HepG2 (cell line): ENCODE measurements around the gene ADARB2. TPM values are rescaled to one million over a fixed set of nuclear protein-coding genes. Genes with fewer than 3 reads are reported as not detected.

Source experiments
- ATAC-seq: fragments of 200-7000 bp; cut with Tn5 transposase; 3 replicates; pipeline ENCODE4 v1.9.1; 2020; ENCODE audit warnings: mild to moderate bottlenecking, moderate library complexity
- BruUV-seq: library from RNA; stranded (reverse); fragments of 400-500 nt; replicated peaks from 2 replicates; lab custom pipeline; 2021; lab: Mats Ljungman, UMichigan
- CTCF ChIA-PET: fragments of 300-600 bp; formaldehyde crosslinking; extraction: SDS; loops from one replicate; lab custom pipeline; 2021; ENCODE audit warnings: low total read pairs, inconsistent platforms, low intra/inter-chr PET ratio; lab: Yijun Ruan, JAX
- POLR2A ChIA-PET: fragments of 350-600 bp; sonication (Branson Sonifier 250); formaldehyde crosslinking; loops from one replicate; lab custom pipeline; 2020; ENCODE audit warnings: antibody characterized with exemption, inconsistent platforms; lab: Yijun Ruan, JAX
- DNase-seq: peaks from one replicate; pipeline ENCODE4 v3.0.0-alpha.2; 2015; ENCODE audit warnings: low spot score
- FAIRE-seq: peaks from 3 replicates; lab custom pipeline; 2011; peaks lifted over from hg19 to GRCh38; lab: Jason Lieb, UNC
- H2AFZ ChIP-seq: one replicate; pipeline ENCODE4 v1.6.1; 2011; ENCODE audit warnings: low read length, inconsistent platforms
- H3K27ac ChIP-seq: fragments of 300-600 bp; 3 replicates; pipeline ENCODE4 v1.8.0; 2011; ENCODE audit warnings: mixed run types, mild to moderate bottlenecking, mixed read lengths, low read length, inconsistent platforms; ENCODE audit not compliant: insufficient read depth; ENCODE audit errors: extremely low read length
- H3K27me3 ChIP-seq, 2 experiments: fragments of 200-600 bp in 1 of 2; 2 replicates in 1 of 2; 3 replicates in 1 of 2; pipeline versions ENCODE4 v1.6.0 to v1.8.0; 2011; ENCODE audit warnings: low read length in 2 of 2, mild to moderate bottlenecking in 2 of 2, moderate library complexity in 2 of 2, inconsistent platforms in 1 of 2; ENCODE audit not compliant: insufficient read depth in 2 of 2, control insufficient read depth in 1 of 2
- H3K36me3 ChIP-seq, 2 experiments: fragments of 200-600 bp in 1 of 2; replicated peaks in 1 of 2; 2 replicates in 1 of 2; 3 replicates in 1 of 2; pipeline versions ENCODE4 v1.5.1 to v1.8.0; 2011; ENCODE audit warnings: low read length in 2 of 2, inconsistent platforms in 1 of 2; ENCODE audit not compliant: insufficient read depth in 2 of 2, control insufficient read depth in 1 of 2
- H3K4me1 ChIP-seq: 2 replicates; pipeline ENCODE4 v1.5.1; 2012; ENCODE audit warnings: low read length, inconsistent platforms; ENCODE audit not compliant: insufficient read depth
- H3K4me2 ChIP-seq: 2 replicates; pipeline ENCODE4 v1.6.0; 2011; ENCODE audit warnings: low read depth, low read length, inconsistent platforms
- H3K4me3 ChIP-seq, 3 experiments: fragments of 200-600 bp in 1 of 3; sonication (generic), shearing (Covaris generic) in 1 of 3; replicated peaks in 1 of 3; 2 replicates each; pipeline ENCODE4 v1.5.1; 2011 to 2016; ENCODE audit warnings: low read length in 3 of 3, inconsistent platforms in 2 of 3, low read depth in 2 of 3, mild to moderate bottlenecking in 2 of 3, control low read depth in 1 of 3, mixed read lengths in 1 of 3; ENCODE audit not compliant: insufficient read depth in 1 of 3
- H3K79me2 ChIP-seq: one replicate; pipeline ENCODE4 v1.6.1; 2011; ENCODE audit warnings: low read length, inconsistent platforms; ENCODE audit not compliant: insufficient read depth
- H3K9ac ChIP-seq: 2 replicates; pipeline ENCODE4 v1.6.0; 2011; ENCODE audit warnings: mild to moderate bottlenecking, low read depth, low read length, inconsistent platforms; ENCODE audit not compliant: insufficient read depth
- H3K9me3 ChIP-seq: 2 replicates; pipeline ENCODE4 v1.5.1; 2012; ENCODE audit warnings: mild to moderate bottlenecking, low read length
- H4K20me1 ChIP-seq: 2 replicates; pipeline ENCODE4 v1.6.0; 2011; ENCODE audit warnings: inconsistent platforms, mild to moderate bottlenecking, low read length, moderate library complexity; ENCODE audit not compliant: insufficient read depth
- CREB1 ChIP-seq, 2 experiments: fragments of 450-650 bp in 1 of 2; IDR thresholded peaks; 2 replicates each; pipeline ENCODE4 v1.6.1; 2016 to 2017; ENCODE audit warnings: control low read depth in 1 of 2, mild to moderate bottlenecking in 1 of 2, missing compliant biosample characterization in 1 of 2, missing genetic modification characterization in 1 of 2
- ETV5 ChIP-seq: IDR thresholded peaks from 2 replicates; pipeline ENCODE4 v1.6.1; 2018; ENCODE audit warnings: missing biosample characterization, missing genetic modification reagents, inconsistent platforms, borderline replicate concordance
- GPN1 ChIP-seq: sonication (generic); formaldehyde crosslinking; IDR thresholded peaks from 2 replicates; pipeline ENCODE4 v1.5.1; 2020; ENCODE audit warnings: missing genetic modification reagents, borderline replicate concordance
- MAF1 ChIP-seq: sonication (generic); formaldehyde crosslinking; IDR thresholded peaks from 2 replicates; pipeline ENCODE4 v1.5.0; 2020; ENCODE audit warnings: missing genetic modification reagents, borderline replicate concordance
- ZNF34 ChIP-seq: sonication (generic); formaldehyde crosslinking; IDR thresholded peaks from 2 replicates; pipeline ENCODE4 v1.4.0; 2020; ENCODE audit warnings: mild to moderate bottlenecking, missing genetic modification reagents, borderline replicate concordance
- WGBS: methylation state at CpG from one replicate; pipeline ENCODE4 v1.1.6; 2017; ENCODE audit warnings: low lambda C conversion rate; 5-methylcytosine and 5-hydroxymethylcytosine counted together
- in situ Hi-C: cut with HindIII; loops from 2 replicates; pipeline ENCODE4 v1.10.0; 2017; ENCODE audit warnings: low pct_unique_long_range_greater_than_20kb; ENCODE audit not compliant: extremely low pct_ligation_motif_present
- intact Hi-C: fragments of 100-400 bp; cut with micrococcal nuclease; formaldehyde crosslinking; loops from one replicate; pipeline ENCODE4 v1.10.0; 2022; ENCODE audit not compliant: unreplicated experiment
- polyA plus RNA-seq, 8 experiments: library from polyadenylated mRNA; depleted of rRNA in 3 of 8; stranded (reverse) in 7 of 8; unstranded in 1 of 8; fragments of >200 nt; fragmentation: Illumina TruSeq in 4 of 8; extraction: Trizol in 4 of 8; gene quantifications; 2 replicates each; pipeline versions ENCODE4 v1.2.1 to v1.2.3, GENCODE V29; 2011 to 2016; ENCODE audit warnings: low read depth in 4 of 8, missing spikeins in 1 of 8, mixed read lengths in 1 of 8; ENCODE audit not compliant: insufficient read depth in 1 of 8
- total RNA-seq, 5 experiments: library from RNA; depleted of rRNA; stranded (reverse); fragments of >200 nt; fragmentation: Illumina TruSeq; extraction: Trizol; gene quantifications; 2 replicates each; pipeline ENCODE4 v1.2.3, GENCODE V29; 2016; ENCODE audit warnings: low read depth in 1 of 5
- TF ChIP-seq, protein P1 (sequence below): sonication (generic); formaldehyde crosslinking; IDR thresholded peaks from 2 replicates; pipeline ENCODE4 v1.5.1; 2020; ENCODE audit warnings: missing genetic modification reagents, mild to moderate bottlenecking, borderline replicate concordance
- TF ChIP-seq, protein P2 (sequence below): sonication (generic); formaldehyde crosslinking; IDR thresholded peaks from 2 replicates; pipeline ENCODE4 v1.8.0; 2022; ENCODE audit warnings: low read depth, missing genetic modification reagents
- TF ChIP-seq, protein P3 (sequence below): sonication (generic); formaldehyde crosslinking; IDR thresholded peaks from 2 replicates; pipeline ENCODE4 v1.8.0; 2022; ENCODE audit warnings: mild to moderate bottlenecking, missing genetic modification reagents, borderline replicate concordance
- TF ChIP-seq, protein P4 (sequence below): sonication (generic); formaldehyde crosslinking; IDR thresholded peaks from 2 replicates; pipeline ENCODE4 v1.4.0; 2020; ENCODE audit warnings: mild to moderate bottlenecking, missing genetic modification reagents

ADARB2 gene
- total and polyA plus RNA-seq, 2 of the 13 experiments (the other 11 are each of a cell fraction or from before 2014, with no cell fraction given), result not detected

DNA sequence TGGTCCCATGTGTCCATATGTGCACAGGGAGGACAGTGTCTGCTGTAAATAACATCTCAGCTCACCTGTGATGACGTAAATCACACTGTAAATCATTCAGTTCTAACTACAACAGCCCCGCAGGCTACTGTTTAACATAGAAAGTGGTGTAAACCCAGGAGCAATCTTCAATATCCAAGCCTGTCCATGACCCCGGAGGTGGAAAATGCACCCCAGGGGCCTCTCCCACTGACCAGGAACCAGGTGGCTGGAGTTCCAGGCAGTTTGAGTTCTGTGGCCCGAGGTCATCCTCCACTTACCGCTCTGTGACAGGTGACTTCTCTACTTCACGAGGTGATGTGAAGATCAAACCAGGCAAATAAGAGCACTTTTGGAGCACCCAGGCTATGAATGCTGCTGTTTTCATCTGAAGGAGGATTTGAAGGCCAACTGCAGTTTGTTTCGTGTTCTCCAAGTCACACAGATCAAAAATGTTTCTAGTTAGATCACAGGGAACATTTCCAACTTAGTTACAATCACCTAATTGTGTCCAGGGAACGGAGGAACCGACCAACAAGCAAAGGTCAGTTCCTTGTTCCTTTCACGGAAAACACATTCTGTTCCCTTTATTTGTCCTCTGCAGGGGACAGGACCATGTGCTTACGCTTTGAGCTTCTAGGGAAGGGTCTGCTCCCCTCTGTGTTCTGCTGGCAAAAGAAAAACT is 549.3 kb downstream of the ADARB2 start:
- TF ChIP-seq CREB1 (IDR thresholded peaks at IDR 0.05) (peak; percentile 42; the same call in 1 of the 2 replicates), CREB1 (CRISPR knock-in tag; IDR thresholded peaks at IDR 0.05) (no peak), ZNF34 (CRISPR knock-in tag) (no peak), GPN1 (CRISPR knock-in tag) (no peak)
- no TSS peak for BruUV-seq
- intact Hi-C loops (no loop called here), in situ Hi-C loops (no loop called here)
- no peak overlapping the region for H2AFZ ChIP-seq
- peak overlapping the region; percentile 1; the same call in 1 of the 2 replicates for H3K4me2 ChIP-seq
- no peaks in the 10 kb centered on the region for H3K79me2 ChIP-seq
- ATAC-seq (no peak), DNase-seq (no peak), FAIRE-seq (no peak)
- H3K9me3 ChIP-seq, result no peaks in the 10 kb centered on the region
- H4K20me1 ChIP-seq, result no peaks in the 10 kb centered on the region
- CTCF ChIA-PET, result no interaction called here
- no peak overlapping the region for H3K27ac ChIP-seq
- POLR2A ChIA-PET, result no interaction called here
- WGBS, result 5% methylated on average over 7 of the region's 11 CpGs
- H3K9ac ChIP-seq, result no peak overlapping the region
- peaks cover 16 to 94% of the 10 kb centered on the region in 2 experiments for H3K27me3 ChIP-seq
- no peak overlapping the region; a peak in 1 of 6 replicates for H3K4me3 ChIP-seq
- H3K36me3 ChIP-seq, result no peaks in the 10 kb centered on the region
- H3K4me1 ChIP-seq, result peaks cover 16% of the 10 kb centered on the region

DNA sequence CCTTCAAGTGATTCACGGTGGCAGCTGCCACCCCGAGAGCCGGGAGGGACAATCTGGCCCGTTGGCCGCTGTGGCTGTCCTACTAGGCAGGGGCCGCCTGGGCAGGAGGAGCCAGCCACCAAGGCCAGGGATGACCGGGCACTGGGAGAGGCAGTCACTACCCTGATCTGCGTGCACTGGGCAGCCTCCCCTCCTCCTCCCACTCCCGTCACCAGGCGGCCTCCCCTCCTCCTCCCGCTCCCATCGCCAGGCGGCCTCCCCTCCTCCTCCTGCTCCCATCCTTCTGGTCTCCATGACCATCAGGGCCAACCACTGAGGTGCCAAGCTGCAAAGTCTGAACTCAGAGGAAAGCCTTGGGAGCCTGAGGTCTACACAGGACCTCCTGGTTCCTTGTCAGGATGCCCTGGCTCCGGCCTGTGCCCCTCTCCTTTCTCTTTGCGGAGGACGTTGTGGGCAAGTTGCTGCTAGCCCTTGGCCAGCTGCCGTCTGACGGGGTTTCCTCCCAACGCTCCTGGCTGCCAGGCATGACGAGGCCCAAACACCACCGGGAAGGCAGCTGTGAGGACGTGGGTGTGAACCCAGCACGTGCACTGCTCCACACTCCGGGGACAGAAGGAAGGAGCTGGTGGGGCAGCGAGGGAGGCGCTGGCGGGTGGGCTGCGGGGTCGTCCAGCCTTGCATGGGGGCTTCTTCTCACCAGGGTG is 550.0 kb downstream of the ADARB2 start:
- Histone ChIP-seq H3K36me3 (no peaks in the 10 kb centered on the region), H3K27ac (no peak overlapping the region), H3K79me2 (no peaks in the 10 kb centered on the region), H3K4me1 (peaks cover 16% of the 10 kb centered on the region), H4K20me1 (no peaks in the 10 kb centered on the region), H3K4me2 (no peak overlapping the region), H3K9ac (no peak overlapping the region), H3K27me3 (peaks cover 17 to 97% of the 10 kb centered on the region in 2 experiments), H2AFZ (no peak overlapping the region), H3K4me3 (no peak overlapping the region), H3K9me3 (no peaks in the 10 kb centered on the region)
- ChIA-PET POLR2A (no interaction called here), CTCF (no interaction called here)
- ATAC-seq (no peak), FAIRE-seq (no peak), DNase-seq (no peak)
- no TSS peak for BruUV-seq
- intact Hi-C loops, result no loop called here
- in situ Hi-C loops, result no loop called here
- 52% methylated on average over 18 of the region's 29 CpGs for WGBS
- TF ChIP-seq MAF1 (CRISPR knock-in tag) (no peak), ETV5 (CRISPR knock-in tag) (no peak)
- TF ChIP-seq, protein P1, sequence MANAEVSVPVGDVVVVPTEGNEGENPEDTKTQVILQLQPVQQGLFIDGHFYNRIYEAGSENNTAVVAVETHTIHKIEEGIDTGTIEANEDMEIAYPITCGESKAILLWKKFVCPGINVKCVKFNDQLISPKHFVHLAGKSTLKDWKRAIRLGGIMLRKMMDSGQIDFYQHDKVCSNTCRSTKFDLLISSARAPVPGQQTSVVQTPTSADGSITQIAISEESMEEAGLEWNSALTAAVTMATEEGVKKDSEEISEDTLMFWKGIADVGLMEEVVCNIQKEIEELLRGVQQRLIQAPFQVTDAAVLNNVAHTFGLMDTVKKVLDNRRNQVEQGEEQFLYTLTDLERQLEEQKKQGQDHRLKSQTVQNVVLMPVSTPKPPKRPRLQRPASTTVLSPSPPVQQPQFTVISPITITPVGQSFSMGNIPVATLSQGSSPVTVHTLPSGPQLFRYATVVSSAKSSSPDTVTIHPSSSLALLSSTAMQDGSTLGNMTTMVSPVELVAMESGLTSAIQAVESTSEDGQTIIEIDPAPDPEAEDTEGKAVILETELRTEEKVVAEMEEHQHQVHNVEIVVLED, result no peak
- TF ChIP-seq, protein P2, sequence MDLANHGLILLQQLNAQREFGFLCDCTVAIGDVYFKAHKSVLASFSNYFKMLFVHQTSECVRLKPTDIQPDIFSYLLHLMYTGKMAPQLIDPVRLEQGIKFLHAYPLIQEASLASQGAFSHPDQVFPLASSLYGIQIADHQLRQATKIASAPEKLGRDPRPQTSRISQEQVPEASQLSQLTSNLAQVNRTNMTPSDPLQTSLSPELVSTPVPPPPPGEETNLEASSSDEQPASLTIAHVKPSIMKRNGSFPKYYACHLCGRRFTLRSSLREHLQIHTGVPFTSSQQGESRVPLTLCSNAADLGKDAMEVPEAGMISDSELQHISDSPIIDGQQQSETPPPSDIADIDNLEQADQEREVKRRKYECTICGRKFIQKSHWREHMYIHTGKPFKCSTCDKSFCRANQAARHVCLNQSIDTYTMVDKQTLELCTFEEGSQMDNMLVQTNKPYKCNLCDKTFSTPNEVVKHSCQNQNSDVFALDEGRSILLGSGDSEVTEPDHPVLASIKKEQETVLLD (CRISPR knock-in tag), result no peak
- TF ChIP-seq, protein P3, sequence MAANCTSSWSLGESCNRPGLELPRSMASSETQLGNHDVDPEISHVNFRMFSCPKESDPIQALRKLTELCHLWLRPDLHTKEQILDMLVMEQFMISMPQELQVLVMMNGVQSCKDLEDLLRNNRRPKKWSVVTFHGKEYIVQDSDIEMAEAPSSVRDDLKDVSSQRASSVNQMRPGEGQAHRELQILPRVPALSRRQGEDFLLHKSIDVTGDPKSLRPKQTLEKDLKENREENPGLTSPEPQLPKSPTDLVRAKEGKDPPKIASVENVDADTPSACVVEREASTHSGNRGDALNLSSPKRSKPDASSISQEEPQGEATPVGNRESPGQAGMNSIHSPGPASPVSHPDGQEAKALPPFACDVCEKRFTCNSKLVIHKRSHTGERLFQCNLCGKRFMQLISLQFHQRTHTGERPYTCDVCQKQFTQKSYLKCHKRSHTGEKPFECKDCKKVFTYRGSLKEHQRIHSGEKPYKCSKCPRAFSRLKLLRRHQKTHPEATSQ (CRISPR knock-in tag), result no peak
- TF ChIP-seq, protein P4, sequence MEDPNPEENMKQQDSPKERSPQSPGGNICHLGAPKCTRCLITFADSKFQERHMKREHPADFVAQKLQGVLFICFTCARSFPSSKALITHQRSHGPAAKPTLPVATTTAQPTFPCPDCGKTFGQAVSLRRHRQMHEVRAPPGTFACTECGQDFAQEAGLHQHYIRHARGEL (CRISPR knock-in tag), result no peak
